HEK293T (cell line): ENCODE data around the gene EIF2B5.

ENCODE experiments used
- FOXM1 ChIP-seq: fragments of 450-650 bp; IDR thresholded peaks from 2 replicates; pipeline ENCODE4 v1.6.1; 2017; ENCODE audit warnings: mild to moderate bottlenecking, borderline replicate concordance
- SP1 ChIP-seq: fragments of 450-650 bp; IDR thresholded peaks from 2 replicates; pipeline ENCODE4 v1.6.1; 2017

GRCh38 chr3:184173374-184173722 is 38.2 kb downstream of the EIF2B5 start:
- TF ChIP-seq SP1, result no peak
- TF ChIP-seq FOXM1, result no peak
